ENCODE results near the gene GRB10.
A peak's percentile ranks its signal among the peaks of the same experiment; 100 is the strongest.

Gene GRB10
- 0.86 to 5.3 (median 1.7) reads per million in 3 donors for total RNA-seq

GRCh38 chr7:50782375-50783208, at the start of gene GRB10:
Gene GRB10 (minus strand): TSS chr7:50782896. CDS start chr7:50732322, 50,574 bp downstream.
- Histone ChIP-seq H3K27ac (ENCODE audit: insufficient read depth, low read length, poor library complexity, severe bottlenecking) (no peak within 1 kb of the TSS), H3K4me3 (ENCODE audit: insufficient read depth, low read depth, low read length, poor library complexity, severe bottlenecking) (peak within 1 kb of the TSS; percentile 42), H3K9me3 (ENCODE audit: control insufficient read depth, low read length) (no peaks in the 10 kb centered on the region), H3K36me3 (ENCODE audit: control insufficient read depth, insufficient read depth, low read length) (no peaks in the 10 kb centered on the region), H3K4me1 (ENCODE audit: control insufficient read depth, insufficient read depth, low read length, poor library complexity, severe bottlenecking) (peaks cover 3% of the 10 kb centered on the region), H3K27me3 (replicated peaks; ENCODE audit: control insufficient read depth, insufficient read depth, low read length, poor library complexity, severe bottlenecking) (no peaks in the 10 kb centered on the region)
- no peak for DNase-seq

- no peaks in the 10 kb centered on the region for H3K27me3 ChIP-seq (replicated peaks; ENCODE audit: control insufficient read depth, insufficient read depth, low read length, poor library complexity, severe bottlenecking)
- H3K4me3 ChIP-seq (ENCODE audit: insufficient read depth, low read depth, low read length, poor library complexity, severe bottlenecking), result no peak overlapping the region
- H3K9me3 ChIP-seq (ENCODE audit: control insufficient read depth, low read length), result no peaks in the 10 kb centered on the region
- DNase-seq, result no peak
- no peaks in the 10 kb centered on the region for H3K4me1 ChIP-seq (ENCODE audit: control insufficient read depth, insufficient read depth, low read length, poor library complexity, severe bottlenecking)
- no peak overlapping the region for H3K27ac ChIP-seq (ENCODE audit: insufficient read depth, low read length, poor library complexity, severe bottlenecking)
- no peaks in the 10 kb centered on the region for H3K36me3 ChIP-seq (ENCODE audit: control insufficient read depth, insufficient read depth, low read length)
These were observed 46.1 kb upstream of the GRB10 start for GRCh38 chr7:50828801-50829200.

- no peak overlapping the region for H3K4me3 ChIP-seq (ENCODE audit: insufficient read depth, low read depth, low read length, poor library complexity, severe bottlenecking)
- H3K27ac ChIP-seq (ENCODE audit: insufficient read depth, low read length, poor library complexity, severe bottlenecking), result no peak overlapping the region
- no peaks in the 10 kb centered on the region for H3K4me1 ChIP-seq (ENCODE audit: control insufficient read depth, insufficient read depth, low read length, poor library complexity, severe bottlenecking)
- no peaks in the 10 kb centered on the region for H3K9me3 ChIP-seq (ENCODE audit: control insufficient read depth, low read length)
- H3K36me3 ChIP-seq (ENCODE audit: control insufficient read depth, insufficient read depth, low read length), result no peaks in the 10 kb centered on the region
- no peak for DNase-seq
- H3K27me3 ChIP-seq (replicated peaks; ENCODE audit: control insufficient read depth, insufficient read depth, low read length, poor library complexity, severe bottlenecking), result no peaks in the 10 kb centered on the region
These were observed 45.4 kb upstream of the GRB10 start for GRCh38 chr7:50828116-50828515.

- Histone ChIP-seq H3K36me3 (ENCODE audit: control insufficient read depth, insufficient read depth, low read length) (no peaks in the 10 kb centered on the region), H3K27ac (ENCODE audit: insufficient read depth, low read length, poor library complexity, severe bottlenecking) (no peak overlapping the region), H3K4me1 (ENCODE audit: control insufficient read depth, insufficient read depth, low read length, poor library complexity, severe bottlenecking) (no peaks in the 10 kb centered on the region), H3K4me3 (ENCODE audit: insufficient read depth, low read depth, low read length, poor library complexity, severe bottlenecking) (no peak overlapping the region), H3K9me3 (ENCODE audit: control insufficient read depth, low read length) (no peaks in the 10 kb centered on the region), H3K27me3 (replicated peaks; ENCODE audit: control insufficient read depth, insufficient read depth, low read length, poor library complexity, severe bottlenecking) (no peaks in the 10 kb centered on the region)
- no peak for DNase-seq
These were observed 44.6 kb upstream of the GRB10 start for GRCh38 chr7:50827281-50827680.

GRCh38 chr7:50826371-50827172, 43.9 kb upstream of the GRB10 start:
- DNase-seq, result no peak
- no peaks in the 10 kb centered on the region for H3K4me1 ChIP-seq (ENCODE audit: control insufficient read depth, insufficient read depth, low read length, poor library complexity, severe bottlenecking)
- no peak overlapping the region for H3K27ac ChIP-seq (ENCODE audit: insufficient read depth, low read length, poor library complexity, severe bottlenecking)
- no peaks in the 10 kb centered on the region for H3K9me3 ChIP-seq (ENCODE audit: control insufficient read depth, low read length)
- no peak overlapping the region for H3K4me3 ChIP-seq (ENCODE audit: insufficient read depth, low read depth, low read length, poor library complexity, severe bottlenecking)
- no peaks in the 10 kb centered on the region for H3K36me3 ChIP-seq (ENCODE audit: control insufficient read depth, insufficient read depth, low read length)
- no peaks in the 10 kb centered on the region for H3K27me3 ChIP-seq (replicated peaks; ENCODE audit: control insufficient read depth, insufficient read depth, low read length, poor library complexity, severe bottlenecking)

- Histone ChIP-seq H3K27ac (ENCODE audit: insufficient read depth, low read length, poor library complexity, severe bottlenecking) (no peak overlapping the region), H3K36me3 (ENCODE audit: control insufficient read depth, insufficient read depth, low read length) (no peaks in the 10 kb centered on the region), H3K27me3 (replicated peaks; ENCODE audit: control insufficient read depth, insufficient read depth, low read length, poor library complexity, severe bottlenecking) (no peaks in the 10 kb centered on the region), H3K9me3 (ENCODE audit: control insufficient read depth, low read length) (no peaks in the 10 kb centered on the region), H3K4me1 (ENCODE audit: control insufficient read depth, insufficient read depth, low read length, poor library complexity, severe bottlenecking) (no peaks in the 10 kb centered on the region), H3K4me3 (ENCODE audit: insufficient read depth, low read depth, low read length, poor library complexity, severe bottlenecking) (no peak overlapping the region)
- no peak for DNase-seq
These were observed 42.8 kb upstream of the GRB10 start for GRCh38 chr7:50825465-50825864.

- H3K4me3 ChIP-seq (ENCODE audit: insufficient read depth, low read depth, low read length, poor library complexity, severe bottlenecking), result no peak overlapping the region
- no peaks in the 10 kb centered on the region for H3K36me3 ChIP-seq (ENCODE audit: control insufficient read depth, insufficient read depth, low read length)
- H3K4me1 ChIP-seq (ENCODE audit: control insufficient read depth, insufficient read depth, low read length, poor library complexity, severe bottlenecking), result no peaks in the 10 kb centered on the region
- no peak overlapping the region for H3K27ac ChIP-seq (ENCODE audit: insufficient read depth, low read length, poor library complexity, severe bottlenecking)
- DNase-seq, result no peak
- H3K9me3 ChIP-seq (ENCODE audit: control insufficient read depth, low read length), result no peaks in the 10 kb centered on the region
- H3K27me3 ChIP-seq (replicated peaks; ENCODE audit: control insufficient read depth, insufficient read depth, low read length, poor library complexity, severe bottlenecking), result no peaks in the 10 kb centered on the region
These were observed 42.2 kb upstream of the GRB10 start for GRCh38 chr7:50824882-50825281.

GRCh38 chr7:50822706-50823105, 40.0 kb upstream of the GRB10 start:
- Histone ChIP-seq H3K9me3 (ENCODE audit: control insufficient read depth, low read length) (no peaks in the 10 kb centered on the region), H3K27ac (ENCODE audit: insufficient read depth, low read length, poor library complexity, severe bottlenecking) (no peak overlapping the region), H3K4me3 (ENCODE audit: insufficient read depth, low read depth, low read length, poor library complexity, severe bottlenecking) (no peak overlapping the region), H3K4me1 (ENCODE audit: control insufficient read depth, insufficient read depth, low read length, poor library complexity, severe bottlenecking) (no peaks in the 10 kb centered on the region), H3K36me3 (ENCODE audit: control insufficient read depth, insufficient read depth, low read length) (no peaks in the 10 kb centered on the region), H3K27me3 (replicated peaks; ENCODE audit: control insufficient read depth, insufficient read depth, low read length, poor library complexity, severe bottlenecking) (peaks cover 3% of the 10 kb centered on the region)
- DNase-seq, result no peak

- Histone ChIP-seq H3K9me3 (ENCODE audit: control insufficient read depth, low read length) (no peaks in the 10 kb centered on the region), H3K27me3 (replicated peaks; ENCODE audit: control insufficient read depth, insufficient read depth, low read length, poor library complexity, severe bottlenecking) (peaks cover 3% of the 10 kb centered on the region), H3K4me3 (ENCODE audit: insufficient read depth, low read depth, low read length, poor library complexity, severe bottlenecking) (no peak overlapping the region), H3K4me1 (ENCODE audit: control insufficient read depth, insufficient read depth, low read length, poor library complexity, severe bottlenecking) (no peaks in the 10 kb centered on the region), H3K27ac (ENCODE audit: insufficient read depth, low read length, poor library complexity, severe bottlenecking) (no peak overlapping the region), H3K36me3 (ENCODE audit: control insufficient read depth, insufficient read depth, low read length) (no peaks in the 10 kb centered on the region)
- no peak for DNase-seq
These were observed 39.4 kb upstream of the GRB10 start for GRCh38 chr7:50822110-50822509.

GRCh38 chr7:50821457-50822008, 38.8 kb upstream of the GRB10 start:
- Histone ChIP-seq H3K4me1 (ENCODE audit: control insufficient read depth, insufficient read depth, low read length, poor library complexity, severe bottlenecking) (no peaks in the 10 kb centered on the region), H3K4me3 (ENCODE audit: insufficient read depth, low read depth, low read length, poor library complexity, severe bottlenecking) (no peak overlapping the region), H3K36me3 (ENCODE audit: control insufficient read depth, insufficient read depth, low read length) (no peaks in the 10 kb centered on the region), H3K27me3 (replicated peaks; ENCODE audit: control insufficient read depth, insufficient read depth, low read length, poor library complexity, severe bottlenecking) (peaks cover 3% of the 10 kb centered on the region), H3K9me3 (ENCODE audit: control insufficient read depth, low read length) (no peaks in the 10 kb centered on the region), H3K27ac (ENCODE audit: insufficient read depth, low read length, poor library complexity, severe bottlenecking) (no peak overlapping the region)
- DNase-seq, result no peak
